Liver (tissue), 3 donors: Measurements from ENCODE around the gene VARS1.

Experiments used
- CTCF ChIP-seq: fragments of 150-350 bp; IDR thresholded peaks from 2 replicates; pipeline ENCODE4 v1.5.1; 2017; ENCODE audit warnings: improper control_type of control experiment, low read depth, low read length; ENCODE audit not compliant: missing input control
- FOXA1 ChIP-seq: IDR thresholded peaks from 2 replicates; pipeline ENCODE4 v1.6.1; 2016; ENCODE audit warnings: antibody characterized with exemption
- GABPA ChIP-seq, 2 donors: IDR thresholded peaks in 1 of 2; conservative IDR thresholded peaks in 1 of 2; 2 replicates each; pipeline ENCODE4 v1.6.1; 2016; ENCODE audit warnings: antibody characterized with exemption in 2 of 2, mild to moderate bottlenecking in 1 of 2, moderate library complexity in 1 of 2
- MAX ChIP-seq: IDR thresholded peaks from 2 replicates; pipeline ENCODE4 v1.6.1; 2016; ENCODE audit warnings: antibody characterized with exemption
- REST ChIP-seq: IDR thresholded peaks from 2 replicates; pipeline ENCODE4 v1.6.1; 2016; ENCODE audit warnings: antibody characterized with exemption, mild to moderate bottlenecking
- SP1 ChIP-seq: IDR thresholded peaks from 2 replicates; pipeline ENCODE4 v1.6.1; 2018; ENCODE audit warnings: antibody characterized with exemption, mild to moderate bottlenecking
- donor health status: healthy.
- donor health status: healthy.

GRCh38 chr6:31792090-31792374 is 3.5 kb downstream of the VARS1 start:
- TF ChIP-seq CTCF (no peak), SP1 (no peak), GABPA (IDR thresholded peaks at IDR 0.05 in 1 of 2, conservative IDR thresholded peaks at IDR 0.05 in 1 of 2) (no peak), MAX (no peak), FOXA1 (no peak), REST (no peak)
